Caco-2 (cell line): ENCODE measurements around the gene ACTL10. TPM values are rescaled to one million over a fixed set of nuclear protein-coding genes. Genes with fewer than 3 reads are reported as not detected.

ENCODE experiments used
- BruUV-seq: library from RNA; stranded (reverse); fragments of 400-500 nt; replicated peaks from 2 replicates; lab custom pipeline; 2021; lab: Mats Ljungman, UMichigan
- CTCF ChIA-PET: fragments of 300-600 bp; sonication (Branson Sonifier 250); formaldehyde crosslinking; loops from one replicate; lab custom pipeline; 2022; ENCODE audit warnings: antibody characterized with exemption; lab: Charles Lee
- POLR2A ChIA-PET: fragments of 300-600 bp; sonication (Branson Sonifier 250); formaldehyde crosslinking; loops from one replicate; lab custom pipeline; 2022; ENCODE audit warnings: antibody characterized with exemption; lab: Charles Lee
- DNase-seq, 2 experiments: peaks; one replicate each; pipeline versions ENCODE4 v3.0.0 to v3.0.0-alpha.2; 2020 to 2022
- H3K27me3 ChIP-seq: replicated peaks from 2 replicates; pipeline ENCODE4 v1.6.0; 2011; ENCODE audit warnings: low read length; ENCODE audit not compliant: control insufficient read depth, insufficient read depth
- H3K36me3 ChIP-seq: 2 replicates; pipeline ENCODE4 v1.5.1; 2011; ENCODE audit warnings: low read length; ENCODE audit not compliant: control insufficient read depth, insufficient read depth
- H3K4me1 ChIP-seq: fragments of 250-450 bp; sonication (Bioruptor Pico); 2 replicates; pipeline ENCODE4 v1.5.1; 2020; ENCODE audit warnings: mild to moderate bottlenecking
- H3K4me3 ChIP-seq: 2 replicates; pipeline ENCODE4 v1.5.1; 2011; ENCODE audit warnings: low read depth, mild to moderate bottlenecking, control low read depth, low read length
- H3K9me3 ChIP-seq: fragments of 250-450 bp; sonication (Bioruptor Pico); 2 replicates; pipeline ENCODE4 v1.5.1; 2020; ENCODE audit warnings: mild to moderate bottlenecking, moderate library complexity
- H3K27ac Mint-ChIP-seq: one replicate; pipeline ENCODE4 v1.8.0; 2022; ENCODE audit warnings: mixed read lengths; ENCODE audit not compliant: unreplicated experiment
- H3K27me3 Mint-ChIP-seq: one replicate; pipeline ENCODE4 v1.8.0; 2022; ENCODE audit warnings: mixed read lengths; ENCODE audit not compliant: insufficient read depth, unreplicated experiment
- H3K36me3 Mint-ChIP-seq: one replicate; pipeline ENCODE4 v1.8.0; 2022; ENCODE audit warnings: mild to moderate bottlenecking, mixed read lengths; ENCODE audit not compliant: insufficient read depth, unreplicated experiment
- H3K4me1 Mint-ChIP-seq: one replicate; pipeline ENCODE4 v1.8.0; 2022; ENCODE audit warnings: low read depth, mixed read lengths; ENCODE audit not compliant: unreplicated experiment
- H3K4me3 Mint-ChIP-seq: one replicate; pipeline ENCODE4 v1.8.0; 2022; ENCODE audit warnings: mild to moderate bottlenecking, moderate library complexity, mixed read lengths; ENCODE audit not compliant: unreplicated experiment
- H3K9me3 Mint-ChIP-seq: one replicate; pipeline ENCODE4 v1.8.0; 2022; ENCODE audit warnings: mixed read lengths; ENCODE audit not compliant: unreplicated experiment
- intact Hi-C: fragments of 100-400 bp; cut with micrococcal nuclease; formaldehyde crosslinking; loops from one replicate; pipeline ENCODE4 v1.10.0; 2022; ENCODE audit not compliant: unreplicated experiment
- total RNA-seq: library from RNA; stranded (reverse); gene quantifications from 2 replicates; pipeline ENCODE4 v1.2.3, GENCODE V29; 2022
- TF ChIP-seq, protein P1 (sequence below), 2 experiments: fragments of 200-600 bp in 1 of 2; IDR thresholded peaks; 1 replicate in 1 of 2; 2 replicates in 1 of 2; pipeline versions ENCODE4 v1.5.1 to v1.8.0; 2011 to 2022; ENCODE audit warnings: antibody characterized with exemption in 1 of 2, control low read depth in 1 of 2, inconsistent platforms in 1 of 2, low read depth in 1 of 2, low read length in 1 of 2, mild to moderate bottlenecking in 1 of 2, moderate library complexity in 1 of 2; ENCODE audit not compliant: insufficient read depth in 1 of 2, severe bottlenecking in 1 of 2, unreplicated experiment in 1 of 2

ACTL10 gene
- total RNA-seq, 1 experiment from 2014 or later, result 3.4 TPM

DNA sequence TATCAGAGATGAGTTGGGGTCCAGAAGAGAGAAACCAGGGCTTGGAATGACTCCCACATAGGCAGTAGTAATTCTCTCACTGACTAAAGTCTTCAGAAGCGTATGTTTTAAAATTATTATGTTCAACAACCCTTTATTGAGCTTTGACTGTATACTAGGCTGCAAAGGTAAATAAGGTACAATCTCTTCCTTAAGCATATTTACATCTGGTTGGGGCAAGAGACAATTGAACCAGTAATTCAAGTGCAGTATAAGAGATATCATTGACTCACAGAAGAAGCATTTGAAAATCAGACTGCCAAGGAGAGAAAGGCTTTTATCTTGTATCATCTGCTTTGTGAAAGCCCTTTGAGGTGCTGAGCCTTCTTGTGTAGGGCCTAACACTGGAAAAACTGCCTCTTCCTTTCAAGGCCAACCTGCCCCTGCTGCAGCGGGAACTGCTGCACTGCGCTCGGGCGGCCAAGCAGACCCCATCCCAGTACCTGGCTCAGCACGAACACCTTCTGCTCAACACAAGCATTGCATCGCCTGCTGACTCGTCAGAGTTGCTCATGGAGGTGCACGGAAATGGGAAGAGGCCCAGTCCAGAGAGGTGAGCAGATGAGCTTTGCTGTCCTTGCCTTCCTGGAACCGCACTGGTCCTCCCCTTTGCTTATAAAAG is 43.9 kb upstream of the ACTL10 start:
- Histone ChIP-seq H3K4me1 (no peaks in the 10 kb centered on the region), H3K4me3 (no peak overlapping the region), H3K9me3 (no peaks in the 10 kb centered on the region), H3K27me3 (no peaks in the 10 kb centered on the region), H3K36me3 (0 out of 2 replicates have a peak, but pooled peaks cover 3% of the 10 kb centered on the region)
- ChIA-PET CTCF (no interaction called here), POLR2A (no interaction called here)
- BruUV-seq, result no TSS peak
- intact Hi-C loops, result loop anchor here (2.0 kb wide), 1 partner anchor 30 kb away; no protein-coding TSS in a partner anchor
- Mint-ChIP-seq H3K36me3 (peaks cover 36% of the 10 kb centered on the region), H3K27ac (no peak overlapping the region), H3K4me3 (no peak overlapping the region), H3K9me3 (no peaks in the 10 kb centered on the region), H3K4me1 (no peaks in the 10 kb centered on the region), H3K27me3 (no peaks in the 10 kb centered on the region)
- no peak for DNase-seq
- TF ChIP-seq, protein P1, sequence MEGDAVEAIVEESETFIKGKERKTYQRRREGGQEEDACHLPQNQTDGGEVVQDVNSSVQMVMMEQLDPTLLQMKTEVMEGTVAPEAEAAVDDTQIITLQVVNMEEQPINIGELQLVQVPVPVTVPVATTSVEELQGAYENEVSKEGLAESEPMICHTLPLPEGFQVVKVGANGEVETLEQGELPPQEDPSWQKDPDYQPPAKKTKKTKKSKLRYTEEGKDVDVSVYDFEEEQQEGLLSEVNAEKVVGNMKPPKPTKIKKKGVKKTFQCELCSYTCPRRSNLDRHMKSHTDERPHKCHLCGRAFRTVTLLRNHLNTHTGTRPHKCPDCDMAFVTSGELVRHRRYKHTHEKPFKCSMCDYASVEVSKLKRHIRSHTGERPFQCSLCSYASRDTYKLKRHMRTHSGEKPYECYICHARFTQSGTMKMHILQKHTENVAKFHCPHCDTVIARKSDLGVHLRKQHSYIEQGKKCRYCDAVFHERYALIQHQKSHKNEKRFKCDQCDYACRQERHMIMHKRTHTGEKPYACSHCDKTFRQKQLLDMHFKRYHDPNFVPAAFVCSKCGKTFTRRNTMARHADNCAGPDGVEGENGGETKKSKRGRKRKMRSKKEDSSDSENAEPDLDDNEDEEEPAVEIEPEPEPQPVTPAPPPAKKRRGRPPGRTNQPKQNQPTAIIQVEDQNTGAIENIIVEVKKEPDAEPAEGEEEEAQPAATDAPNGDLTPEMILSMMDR (IDR thresholded peaks at IDR 0.05; ENCODE audit: insufficient read depth in 1 of 2, low read depth in 1 of 2, low read length in 1 of 2, severe bottlenecking in 1 of 2, unreplicated experiment in 1 of 2), result no peak

DNA sequence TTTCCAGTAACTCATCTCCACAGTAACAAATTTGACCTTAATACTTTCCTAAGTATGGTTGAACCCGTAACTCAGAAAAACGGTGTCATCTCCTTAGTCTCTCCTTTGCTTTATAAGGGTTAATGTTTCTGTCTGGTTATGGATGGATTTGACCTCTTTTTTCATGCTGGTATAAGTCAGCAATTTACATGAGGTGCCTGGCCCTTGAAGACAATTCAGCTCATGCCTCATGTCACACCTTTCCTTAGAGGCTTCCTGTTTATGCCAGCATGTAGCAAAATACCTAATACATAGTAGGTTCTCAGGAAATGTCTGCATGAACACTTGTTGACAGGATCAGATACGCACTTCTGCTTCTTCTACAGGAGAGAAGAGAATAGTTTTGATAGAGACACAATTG is 42.3 kb upstream of the ACTL10 start:
- Histone ChIP-seq H3K36me3 (0 out of 2 replicates have a peak, but pooled peaks cover 3% of the 10 kb centered on the region), H3K4me1 (no peaks in the 10 kb centered on the region), H3K9me3 (no peaks in the 10 kb centered on the region), H3K27me3 (no peaks in the 10 kb centered on the region), H3K4me3 (no peak overlapping the region)
- no TSS peak for BruUV-seq
- TF ChIP-seq, protein P1 (IDR thresholded peaks at IDR 0.05; ENCODE audit: insufficient read depth in 1 of 2, low read depth in 1 of 2, low read length in 1 of 2, severe bottlenecking in 1 of 2, unreplicated experiment in 1 of 2), result no peak
- Mint-ChIP-seq H3K36me3 (peaks cover 37% of the 10 kb centered on the region), H3K4me1 (no peaks in the 10 kb centered on the region), H3K4me3 (no peak overlapping the region), H3K27me3 (no peaks in the 10 kb centered on the region), H3K9me3 (no peaks in the 10 kb centered on the region), H3K27ac (no peak overlapping the region)
- ChIA-PET POLR2A (no interaction called here), CTCF (interaction anchor here (0.5 to 0.9 kb wide), 2 partner anchors 64 to 539 kb away, joined by 3 read pairs; no protein-coding TSS in a partner anchor)
- intact Hi-C loops, result no loop called here
- no peak for DNase-seq

- no peak for DNase-seq
- Mint-ChIP-seq H3K36me3 (peaks cover 51% of the 10 kb centered on the region), H3K4me3 (no peak overlapping the region), H3K27ac (no peak overlapping the region), H3K27me3 (no peaks in the 10 kb centered on the region), H3K9me3 (no peaks in the 10 kb centered on the region), H3K4me1 (no peaks in the 10 kb centered on the region)
- H3K9me3 ChIP-seq, result no peaks in the 10 kb centered on the region
- CTCF ChIA-PET, result no interaction called here
- no peak overlapping the region for H3K4me3 ChIP-seq
- H3K36me3 ChIP-seq, result 0 out of 2 replicates have a peak, but pooled peaks cover 3% of the 10 kb centered on the region
- no TSS peak for BruUV-seq
- no peaks in the 10 kb centered on the region for H3K4me1 ChIP-seq
- TF ChIP-seq, protein P1 (IDR thresholded peaks at IDR 0.05; ENCODE audit: insufficient read depth in 1 of 2, low read depth in 1 of 2, low read length in 1 of 2, severe bottlenecking in 1 of 2, unreplicated experiment in 1 of 2), result no peak
- intact Hi-C loops, result no loop called here
- POLR2A ChIA-PET, result no interaction called here
- H3K27me3 ChIP-seq, result no peaks in the 10 kb centered on the region
Measured at GRCh38 chr20:33626190-33626589, 40.6 kb upstream of the ACTL10 start.
